Endothelial cell of umbilical vein (primary cell): ENCODE results near the gene MEOX2. TPM values are rescaled to one million over a fixed set of nuclear protein-coding genes. Genes with fewer than 3 reads are reported as not detected.

Experiments used
- BruUV-seq: library from RNA; stranded (reverse); fragments of 400-500 nt; replicated peaks from 2 replicates; lab custom pipeline; 2021; lab: Mats Ljungman, UMichigan
- CTCF ChIA-PET: fragments of 300-600, 350-600 bp; sonication (Branson Sonifier 250); formaldehyde crosslinking; loops from one replicate; lab custom pipeline; 2021; ENCODE audit warnings: antibody characterized with exemption, inconsistent platforms; lab: Charles Lee
- POLR2A ChIA-PET: fragments of 300-600, 350-600 bp; sonication (Branson Sonifier 250); formaldehyde crosslinking; loops from one replicate; lab custom pipeline; 2021; ENCODE audit warnings: antibody characterized with exemption, inconsistent platforms; lab: Charles Lee
- DNase-seq: peaks from one replicate; pipeline ENCODE4 v3.0.0-alpha.2; 2011; ENCODE audit warnings: low read depth, low spot score
- FAIRE-seq: peaks from 2 replicates; lab custom pipeline; 2011; peaks lifted over from hg19 to GRCh38; lab: Jason Lieb, UNC
- H2AFZ ChIP-seq: 2 replicates; pipeline ENCODE4 v1.6.0; 2012; ENCODE audit warnings: low read depth, low read length, control low read depth, inconsistent platforms
- H3K27ac ChIP-seq: 2 replicates; pipeline ENCODE4 v1.5.1; 2011; ENCODE audit warnings: low read depth, mild to moderate bottlenecking, control low read depth, low read length, moderate library complexity; ENCODE audit not compliant: insufficient read depth
- H3K27me3 ChIP-seq, 2 experiments: 2 replicates each; pipeline versions ENCODE4 v1.6.0 to v1.6.1; 2011; ENCODE audit warnings: low read length in 2 of 2, mixed read lengths in 1 of 2; ENCODE audit not compliant: control insufficient read depth in 2 of 2, insufficient read depth in 2 of 2
- H3K36me3 ChIP-seq, 2 experiments: 2 replicates in 1 of 2; 3 replicates in 1 of 2; pipeline ENCODE4 v1.5.1; 2011; ENCODE audit warnings: low read length in 2 of 2, mild to moderate bottlenecking in 1 of 2, moderate library complexity in 1 of 2; ENCODE audit not compliant: control insufficient read depth in 2 of 2, insufficient read depth in 2 of 2; ENCODE audit errors: extremely low read depth in 1 of 2
- H3K4me1 ChIP-seq: 3 replicates; pipeline ENCODE4 v1.5.1; 2011; ENCODE audit warnings: mild to moderate bottlenecking, low read length; ENCODE audit not compliant: control insufficient read depth, insufficient read depth; ENCODE audit errors: extremely low read depth
- H3K4me2 ChIP-seq: 2 replicates; pipeline ENCODE4 v1.6.1; 2011; ENCODE audit warnings: low read length, control low read depth, mixed read lengths; ENCODE audit not compliant: insufficient read depth
- H3K4me3 ChIP-seq, 3 experiments: fragments of 200-600 bp in 1 of 3; sonication (generic), shearing (Covaris generic) in 1 of 3; replicated peaks in 1 of 3; 2 replicates each; pipeline ENCODE4 v1.5.1; 2011 to 2016; ENCODE audit warnings: control low read depth in 3 of 3, low read length in 3 of 3, mild to moderate bottlenecking in 2 of 3, inconsistent platforms in 1 of 3, low read depth in 1 of 3, moderate library complexity in 1 of 3; ENCODE audit not compliant: insufficient read depth in 1 of 3
- H3K79me2 ChIP-seq: 2 replicates; pipeline ENCODE4 v1.6.0; 2012; ENCODE audit warnings: low read length, inconsistent platforms; ENCODE audit not compliant: control insufficient read depth, insufficient read depth
- H3K9ac ChIP-seq: replicated peaks from 2 replicates; pipeline ENCODE3; 2011; ENCODE audit warnings: low read length, control low read depth; ENCODE audit not compliant: insufficient read depth; ENCODE audit errors: extremely low read depth
- H3K9me1 ChIP-seq: replicated peaks from 3 replicates; pipeline ENCODE4 v1.6.0; 2011; ENCODE audit warnings: mild to moderate bottlenecking, low read length; ENCODE audit not compliant: control insufficient read depth, insufficient read depth; ENCODE audit errors: extremely low read depth
- H3K9me3 ChIP-seq: replicated peaks from 2 replicates; pipeline ENCODE4 v1.5.1; 2012; ENCODE audit warnings: low read length, inconsistent platforms; ENCODE audit not compliant: control insufficient read depth, insufficient read depth
- H4K20me1 ChIP-seq: replicated peaks from 2 replicates; pipeline ENCODE3; 2011; ENCODE audit warnings: mild to moderate bottlenecking, low read length; ENCODE audit not compliant: control insufficient read depth, insufficient read depth; ENCODE audit errors: extremely low read depth
- CTCF ChIP-seq, 2 donors: IDR thresholded peaks; 1 replicate in 1 of 2; 2 replicates in 1 of 2; pipeline ENCODE4 v1.5.1; 2011; ENCODE audit warnings: low read length in 2 of 2, mild to moderate bottlenecking in 2 of 2, moderate library complexity in 2 of 2, control low read depth in 1 of 2, inconsistent platforms in 1 of 2, low read depth in 1 of 2; ENCODE audit not compliant: insufficient read depth in 1 of 2; ENCODE audit errors: extremely low read depth in 1 of 2
- FOS ChIP-seq: IDR thresholded peaks from 2 replicates; pipeline ENCODE4 v1.6.1; 2011; ENCODE audit warnings: mild to moderate bottlenecking, low read length, moderate library complexity, borderline replicate concordance; ENCODE audit not compliant: insufficient read depth
- GATA2 ChIP-seq: IDR thresholded peaks from 2 replicates; pipeline ENCODE4 v1.7.0; 2011; ENCODE audit warnings: low read depth, mild to moderate bottlenecking, moderate library complexity, mixed read lengths, low read length; ENCODE audit not compliant: insufficient read length, insufficient read depth
- JUN ChIP-seq: IDR thresholded peaks from 2 replicates; pipeline ENCODE4 v1.6.1; 2011; ENCODE audit warnings: borderline replicate concordance, low read depth; ENCODE audit not compliant: insufficient read length, insufficient read depth
- MYC ChIP-seq: IDR thresholded peaks from one replicate; pipeline ENCODE4 v1.6.1; 2011; ENCODE audit warnings: mild to moderate bottlenecking, low read depth, low read length
- POLR2A ChIP-seq: IDR thresholded peaks from 2 replicates; pipeline ENCODE4 v1.6.1; 2012; ENCODE audit warnings: low read depth, mild to moderate bottlenecking, control low read depth, low read length
- POLR2AphosphoS5 ChIP-seq: IDR thresholded peaks from 2 replicates; pipeline ENCODE4 v1.6.1; 2012; ENCODE audit warnings: low read depth, mild to moderate bottlenecking, control low read depth, low read length, moderate library complexity; ENCODE audit not compliant: insufficient read depth
- dilution Hi-C: fragments of 300-500 bp; cut with MboI; formaldehyde crosslinking; loops from one replicate; pipeline ENCODE4 v1.15.0; 2019; ENCODE audit warnings: low sequenced_read_pairs; ENCODE audit not compliant: extremely low pct_ligation_motif_present
- intact Hi-C: fragments of 100-400 bp; cut with micrococcal nuclease; formaldehyde crosslinking; loops from one replicate; pipeline ENCODE4 v1.10.0; 2022
- polyA plus RNA-seq, 4 experiments: library from polyadenylated mRNA; depleted of rRNA in 3 of 4; stranded (reverse) in 3 of 4; unstranded in 1 of 4; fragments of >200 nt; gene quantifications; 2 replicates each; pipeline versions ENCODE4 v1.2.1 to v1.2.3, GENCODE V29; 2011 to 2012; ENCODE audit warnings: missing spikeins in 1 of 4
- total RNA-seq: library from RNA; stranded (reverse); gene quantifications from 2 replicates; pipeline ENCODE4 v1.2.3, GENCODE V29; 2021
- TF ChIP-seq, protein P1 (sequence below): IDR thresholded peaks from 2 replicates; pipeline ENCODE4 v1.6.1; 2011; ENCODE audit not compliant: insufficient read depth, insufficient read length

MEOX2 gene
- total and polyA plus RNA-seq, 2 donors (not counting 3 experiments of a cell fraction or from before 2014, with no cell fraction given), result 11.6 to 45.1 TPM

DNA sequence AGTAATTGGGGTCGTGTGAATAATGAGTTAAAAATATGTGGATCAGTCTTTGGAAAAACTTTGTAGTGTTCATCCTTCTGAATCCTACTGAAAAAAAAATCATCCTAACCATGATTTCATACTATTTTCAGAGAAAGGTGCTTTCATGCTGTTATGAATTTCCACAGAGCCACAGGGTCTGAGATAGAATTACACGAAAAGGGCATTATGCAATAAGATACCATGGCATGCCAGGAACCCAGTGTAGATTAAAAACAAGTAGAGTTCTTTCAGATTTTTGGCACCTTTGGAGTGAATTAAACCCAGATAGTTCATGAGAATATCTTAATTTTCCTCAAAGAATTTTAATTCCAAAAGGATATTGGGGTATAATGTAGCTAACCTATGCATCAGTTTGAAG, 77.2 kb downstream of the MEOX2 start:
- Histone ChIP-seq H3K9ac (no peak overlapping the region), H4K20me1 (no peaks in the 10 kb centered on the region), H3K4me2 (no peak overlapping the region), H3K4me3 (no peak overlapping the region), H2AFZ (no peak overlapping the region), H3K79me2 (no peaks in the 10 kb centered on the region), H3K9me1 (no peaks in the 10 kb centered on the region), H3K27ac (no peak overlapping the region), H3K4me1 (no peaks in the 10 kb centered on the region), H3K27me3 (no peaks in the 10 kb centered on the region), H3K36me3 (no peaks in the 10 kb centered on the region), H3K9me3 (no peaks in the 10 kb centered on the region)
- POLR2A ChIA-PET, result no interaction called here
- FAIRE-seq, result no peak
- no peak for DNase-seq
- no TSS peak for BruUV-seq
- TF ChIP-seq FOS (no peak), JUN (no peak), POLR2A (no peak), CTCF (IDR thresholded peaks at IDR 0.05; ENCODE audit: extremely low read depth in 1 of 2, insufficient read depth in 1 of 2, low read depth in 1 of 2, low read length in 2 of 2) (no peak), MYC (no peak), POLR2AphosphoS5 (no peak), GATA2 (no peak)
- TF ChIP-seq, protein P1, sequence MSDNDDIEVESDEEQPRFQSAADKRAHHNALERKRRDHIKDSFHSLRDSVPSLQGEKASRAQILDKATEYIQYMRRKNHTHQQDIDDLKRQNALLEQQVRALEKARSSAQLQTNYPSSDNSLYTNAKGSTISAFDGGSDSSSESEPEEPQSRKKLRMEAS, result no peak
- CTCF ChIA-PET, result interaction anchor here (1.7 kb wide), 1 partner anchor 29 kb away, joined by 4 read pairs; no protein-coding TSS in a partner anchor
- intact Hi-C loops (no loop called here), dilution Hi-C loops (no loop called here)
